Stimulated activated naive B cell treated with anti-CD40 and anti-IgM and Interleukin-4, amounts not matched to agents 10 μg/mL and 1 μg/mL and 100 μg/mL, for 72 hours (primary cell): ENCODE results near the gene TEX2.
"Not testable (repeated sequence)": the region's sequence is repeated elsewhere in the genome, so short reads cannot be mapped to it uniquely, and the experiment has no call there.

Experiments
- ATAC-seq, 2 donors: fragments of 150-1000 bp; cut with Tn5 transposase; replicated peaks; 2 replicates each; pipeline ENCODE4 v1.10.0; 2021; ENCODE audit warnings: moderate library complexity in 1 of 2
- DNase-seq: peaks from one replicate; pipeline ENCODE4 v3.0.0; 2021
- H3K27ac Mint-ChIP-seq: one replicate; pipeline ENCODE4 v1.8.0; 2022; ENCODE audit warnings: mild to moderate bottlenecking, mixed read lengths
- H3K27me3 Mint-ChIP-seq, 2 donors: one replicate each; pipeline ENCODE4 v1.8.0; 2022; ENCODE audit warnings: mixed read lengths in 2 of 2
- H3K36me3 Mint-ChIP-seq, 2 donors: one replicate each; pipeline ENCODE4 v1.8.0; 2022; ENCODE audit warnings: mixed read lengths in 2 of 2, mild to moderate bottlenecking in 1 of 2
- H3K4me1 Mint-ChIP-seq, 2 donors: one replicate each; pipeline ENCODE4 v1.8.0; 2022; ENCODE audit warnings: mixed read lengths in 2 of 2, mild to moderate bottlenecking in 1 of 2
- H3K4me3 Mint-ChIP-seq, 2 donors: one replicate each; pipeline ENCODE4 v1.8.0; 2022; ENCODE audit warnings: mild to moderate bottlenecking in 2 of 2, mixed read lengths in 2 of 2, moderate library complexity in 1 of 2
- H3K9me3 Mint-ChIP-seq, 2 donors: one replicate each; pipeline ENCODE4 v1.8.0; 2022; ENCODE audit warnings: mixed read lengths in 2 of 2, mild to moderate bottlenecking in 1 of 2

Gene TEX2

DNA sequence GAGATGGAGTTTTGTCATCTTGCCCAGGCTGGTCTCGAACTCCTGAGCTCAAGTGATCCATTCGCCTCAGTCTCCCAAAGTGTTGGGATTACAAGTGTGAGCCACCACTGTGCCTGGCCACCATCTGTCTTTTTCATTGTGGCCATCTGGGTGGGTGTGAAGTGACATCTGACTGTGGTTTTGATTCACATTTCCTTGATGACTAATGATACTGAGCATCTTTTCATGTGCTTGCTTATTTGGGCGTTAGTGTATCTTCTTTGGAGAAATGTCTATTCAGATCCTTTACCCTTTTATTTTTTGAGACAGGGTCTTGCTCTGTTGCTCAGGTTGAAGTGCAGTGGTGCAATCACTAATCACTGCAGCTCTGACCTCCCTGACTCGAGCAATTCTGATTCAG, 79.2 kb downstream of the TEX2 start:
- no peak overlapping the region for H3K4me3 Mint-ChIP-seq
- H3K9me3 Mint-ChIP-seq, result peaks cover 0 to 4% of the 10 kb centered on the region in 2 donors
- DNase-seq (no peak), ATAC-seq (peak in 1 of 2 donors; percentile 25)
- H3K27me3 Mint-ChIP-seq, result no peaks in the 10 kb centered on the region
- H3K36me3 Mint-ChIP-seq, result peaks cover 36 to 45% of the 10 kb centered on the region in 2 donors
- peaks cover 0 to 3% of the 10 kb centered on the region in 2 donors for H3K4me1 Mint-ChIP-seq
- H3K27ac Mint-ChIP-seq, result no peak overlapping the region

DNA sequence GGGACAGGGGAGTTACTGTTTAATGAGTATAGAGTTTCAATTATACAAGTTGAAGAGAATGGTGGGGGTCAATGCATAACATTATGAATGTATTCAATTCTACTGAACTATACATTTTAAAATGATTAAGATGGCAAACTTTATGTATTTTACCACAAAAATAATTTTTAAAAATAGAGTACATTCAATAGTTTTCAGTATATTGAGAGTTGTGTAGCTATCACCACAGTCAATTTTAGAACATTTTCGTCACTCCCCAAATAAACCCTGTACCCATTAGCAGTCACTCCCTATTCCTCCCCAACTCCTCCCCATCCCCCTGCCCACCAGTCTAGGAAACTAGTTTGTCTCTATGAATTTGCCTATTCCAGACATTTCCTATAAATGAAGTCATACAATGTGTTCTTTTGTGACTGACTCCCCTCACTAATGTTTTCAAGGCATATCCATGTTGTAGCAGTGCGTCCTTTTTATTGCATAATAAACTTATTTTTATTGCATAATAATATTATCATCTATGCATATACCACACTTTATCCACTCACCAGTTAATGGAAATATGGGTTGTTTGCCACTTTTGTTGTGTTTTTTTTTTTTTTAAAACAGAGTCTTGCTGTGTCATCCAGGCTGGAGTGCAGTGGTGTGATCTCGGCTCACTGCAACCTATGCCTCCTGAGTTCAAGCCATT, 80.6 kb downstream of the TEX2 start:
- H3K4me1 Mint-ChIP-seq, result peaks cover 0 to 3% of the 10 kb centered on the region in 2 donors
- peaks cover 32 to 48% of the 10 kb centered on the region in 2 donors for H3K36me3 Mint-ChIP-seq
- H3K27ac Mint-ChIP-seq, result no peak overlapping the region
- H3K9me3 Mint-ChIP-seq, result peaks cover 0 to 4% of the 10 kb centered on the region in 2 donors
- no peaks in the 10 kb centered on the region for H3K27me3 Mint-ChIP-seq
- DNase-seq, result no peak
- H3K4me3 Mint-ChIP-seq, result no peak overlapping the region
- no peak for ATAC-seq

DNA sequence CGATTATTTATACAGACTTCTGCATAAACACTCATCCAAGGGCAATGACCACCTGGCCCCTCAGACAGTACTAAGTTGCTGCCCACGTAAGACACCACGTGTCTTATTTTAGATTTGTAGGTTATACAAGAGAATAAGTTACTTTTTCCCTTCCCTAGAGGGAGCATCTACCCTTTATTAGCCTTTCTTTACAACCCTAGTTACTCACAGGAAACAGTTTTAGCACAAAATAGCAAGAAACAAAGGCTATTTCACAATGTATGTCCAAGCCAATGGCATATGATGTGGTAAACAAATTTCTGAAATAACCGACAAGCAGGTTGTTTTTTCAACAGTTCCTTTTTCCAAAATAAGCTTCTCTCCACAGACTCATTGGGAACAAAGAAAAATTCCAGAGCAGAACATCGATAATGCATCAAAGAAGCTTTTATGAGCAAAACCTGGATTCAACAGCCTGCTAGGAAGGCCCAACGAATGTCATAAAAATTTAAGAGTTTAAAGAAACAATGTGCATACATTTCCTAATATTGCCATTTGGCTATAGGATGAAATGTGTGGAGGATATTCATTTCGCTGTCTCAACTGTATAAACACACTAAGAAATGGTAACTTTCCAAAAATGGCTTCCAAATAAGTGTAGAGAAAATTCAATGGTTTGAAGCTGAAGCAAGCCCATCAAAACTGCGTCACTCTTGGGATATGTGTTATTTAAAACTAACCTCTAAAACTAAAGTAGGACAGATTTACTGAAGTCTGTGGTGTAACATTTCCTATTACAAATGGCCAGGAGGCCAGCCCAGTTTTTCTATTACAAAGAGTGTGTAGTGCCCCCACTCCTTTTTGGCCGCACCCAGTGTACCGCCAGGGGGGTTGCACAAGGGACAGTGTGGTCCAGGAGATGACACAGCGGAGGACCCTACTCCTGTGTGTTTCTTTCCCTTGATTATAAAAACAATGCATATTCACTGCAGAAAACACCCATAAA, 82.7 kb downstream of the TEX2 start:
- Mint-ChIP-seq H3K9me3 (peaks cover 0 to 4% of the 10 kb centered on the region in 2 donors), H3K4me3 (no peak overlapping the region), H3K27me3 (no peaks in the 10 kb centered on the region), H3K36me3 (peaks cover 25 to 44% of the 10 kb centered on the region in 2 donors), H3K27ac (no peak overlapping the region), H3K4me1 (peaks cover 0 to 3% of the 10 kb centered on the region in 2 donors)
- DNase-seq (no peak), ATAC-seq (no peak)

DNA sequence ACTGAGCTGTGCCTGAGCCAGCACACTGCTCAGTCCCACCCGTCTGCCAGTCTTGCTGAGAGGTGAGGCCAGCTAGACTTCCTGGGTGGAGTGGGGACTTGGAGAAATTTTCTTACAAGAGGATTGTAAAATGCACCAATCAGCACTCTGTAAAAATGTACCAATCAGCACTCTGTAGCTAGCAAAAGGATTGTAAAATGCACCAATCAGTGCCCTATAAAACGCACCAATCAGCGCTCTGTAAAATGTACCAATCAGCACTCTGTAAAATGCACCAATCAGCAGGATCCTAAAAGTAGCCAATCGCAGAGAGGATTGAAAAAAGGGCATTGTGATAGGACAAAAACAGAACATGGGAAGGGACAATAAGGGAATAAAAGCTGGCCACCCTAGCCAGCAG, 84.0 kb downstream of the TEX2 start:
- not testable (repeated sequence) for H3K9me3 Mint-ChIP-seq, H3K27me3 Mint-ChIP-seq, H3K4me1 Mint-ChIP-seq, DNase-seq, H3K27ac Mint-ChIP-seq, ATAC-seq, H3K4me3 Mint-ChIP-seq
- H3K36me3 Mint-ChIP-seq, result peaks cover 24 to 51% of the 10 kb centered on the region in 2 donors

DNA sequence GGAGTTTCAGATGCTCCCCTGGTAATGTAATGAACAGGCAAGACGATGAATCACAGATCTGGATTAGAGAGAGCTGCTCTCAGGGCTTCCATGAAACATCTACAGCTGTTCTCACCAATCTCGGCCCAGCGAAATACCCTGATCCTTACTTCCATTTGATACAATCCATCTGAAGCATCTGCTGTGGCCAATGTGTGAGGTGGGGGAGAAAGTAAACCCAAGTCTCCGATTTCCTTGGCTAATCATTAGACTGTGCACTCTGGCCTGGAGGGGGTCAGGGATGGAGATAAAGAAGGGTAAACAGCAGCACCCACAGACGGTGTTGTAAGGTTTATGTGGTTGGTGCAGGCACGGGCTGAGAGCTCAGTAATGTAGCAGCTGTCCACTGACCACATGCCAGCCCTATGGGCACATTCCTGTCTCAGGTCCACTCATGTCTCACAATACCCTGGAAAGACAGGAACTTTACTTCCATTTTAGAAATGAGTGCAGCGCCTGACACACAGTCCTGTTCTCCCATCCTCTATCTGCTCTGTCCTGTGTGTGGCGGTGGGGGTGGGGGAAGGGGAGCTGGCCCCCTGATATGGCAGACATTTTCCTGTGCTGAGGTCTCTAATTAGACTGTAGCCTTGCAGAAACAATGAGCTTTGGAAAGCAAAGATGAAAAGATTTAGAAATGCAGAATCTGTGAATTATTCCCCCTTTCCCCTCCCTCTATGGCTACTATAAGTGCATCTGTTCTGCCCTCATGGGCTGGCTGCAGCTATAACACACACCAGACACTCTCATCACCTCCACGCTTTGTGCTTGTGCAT, 84.8 kb downstream of the TEX2 start:
- Mint-ChIP-seq H3K27me3 (no peaks in the 10 kb centered on the region), H3K36me3 (peaks cover 27 to 51% of the 10 kb centered on the region in 2 donors), H3K4me3 (no peak overlapping the region), H3K4me1 (no peaks in the 10 kb centered on the region), H3K9me3 (peaks cover 0 to 4% of the 10 kb centered on the region in 2 donors), H3K27ac (no peak overlapping the region)
- ATAC-seq (no peak), DNase-seq (no peak)

DNA sequence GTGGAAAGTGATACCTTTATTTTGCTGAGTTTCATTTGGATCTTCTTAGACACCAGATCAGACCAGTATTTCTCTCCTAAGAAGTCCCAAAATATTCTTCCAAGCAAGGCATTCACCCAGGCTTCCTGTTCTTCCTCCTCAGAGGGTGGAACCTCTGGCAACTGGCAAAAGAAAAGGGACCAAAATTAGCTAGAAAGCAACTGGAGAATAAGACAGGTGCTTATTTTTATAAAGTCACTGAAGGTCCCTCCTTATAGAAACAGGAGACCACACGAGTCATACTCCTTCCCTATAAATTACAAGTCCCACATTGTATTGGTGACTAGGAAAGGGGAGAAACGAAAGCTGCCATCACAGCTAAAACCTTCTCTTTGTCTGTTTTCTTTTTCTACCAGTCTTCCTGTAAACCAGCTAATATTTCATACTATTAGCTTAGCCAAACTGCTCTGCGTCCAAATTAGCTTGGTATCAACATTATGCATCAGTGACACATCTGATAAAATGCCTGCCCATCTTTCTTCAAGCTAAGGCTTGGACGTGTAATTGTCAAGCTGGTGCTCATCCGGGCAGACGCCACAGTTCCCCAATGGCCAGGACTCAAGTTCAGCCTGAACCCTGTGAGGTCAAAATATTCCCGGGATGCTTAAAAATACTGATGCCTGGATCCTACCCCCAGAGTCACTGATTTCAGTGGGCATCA, 85.6 kb downstream of the TEX2 start:
- Mint-ChIP-seq H3K36me3 (peaks cover 26 to 52% of the 10 kb centered on the region in 2 donors), H3K27ac (no peak overlapping the region)
- ATAC-seq, result no peak

DNA sequence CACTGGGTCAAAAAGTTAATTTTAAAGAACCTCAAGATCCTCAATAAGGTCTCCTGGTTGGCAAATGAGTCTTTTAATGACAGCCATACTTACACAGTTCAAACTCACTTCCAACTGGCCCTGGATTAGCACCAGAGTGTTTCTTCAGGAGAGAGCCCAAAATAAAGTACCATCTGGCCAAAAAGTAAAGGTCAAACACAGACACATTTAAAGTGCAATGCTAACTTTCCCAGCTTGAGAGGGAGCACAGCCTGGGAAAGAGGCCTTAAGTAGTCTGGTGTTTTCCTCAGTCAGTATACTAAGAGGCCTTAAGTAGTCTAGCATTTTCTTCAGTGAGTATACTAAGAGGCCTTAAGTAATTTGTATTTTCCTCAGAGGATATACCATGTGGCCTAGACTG, 86.5 kb downstream of the TEX2 start:
- Mint-ChIP-seq H3K27ac (no peak overlapping the region), H3K4me3 (no peak overlapping the region), H3K36me3 (peaks cover 30 to 56% of the 10 kb centered on the region in 2 donors), H3K9me3 (peaks cover 0 to 4% of the 10 kb centered on the region in 2 donors), H3K4me1 (no peaks in the 10 kb centered on the region), H3K27me3 (no peaks in the 10 kb centered on the region)
- DNase-seq (no peak), ATAC-seq (no peak)

More for the DNA sequence above, 85.6 kb downstream of the TEX2 start:
- Mint-ChIP-seq H3K4me3 (no peak overlapping the region), H3K27me3 (no peaks in the 10 kb centered on the region), H3K9me3 (peaks cover 0 to 4% of the 10 kb centered on the region in 2 donors), H3K4me1 (no peaks in the 10 kb centered on the region)
- no peak for DNase-seq

DNA sequence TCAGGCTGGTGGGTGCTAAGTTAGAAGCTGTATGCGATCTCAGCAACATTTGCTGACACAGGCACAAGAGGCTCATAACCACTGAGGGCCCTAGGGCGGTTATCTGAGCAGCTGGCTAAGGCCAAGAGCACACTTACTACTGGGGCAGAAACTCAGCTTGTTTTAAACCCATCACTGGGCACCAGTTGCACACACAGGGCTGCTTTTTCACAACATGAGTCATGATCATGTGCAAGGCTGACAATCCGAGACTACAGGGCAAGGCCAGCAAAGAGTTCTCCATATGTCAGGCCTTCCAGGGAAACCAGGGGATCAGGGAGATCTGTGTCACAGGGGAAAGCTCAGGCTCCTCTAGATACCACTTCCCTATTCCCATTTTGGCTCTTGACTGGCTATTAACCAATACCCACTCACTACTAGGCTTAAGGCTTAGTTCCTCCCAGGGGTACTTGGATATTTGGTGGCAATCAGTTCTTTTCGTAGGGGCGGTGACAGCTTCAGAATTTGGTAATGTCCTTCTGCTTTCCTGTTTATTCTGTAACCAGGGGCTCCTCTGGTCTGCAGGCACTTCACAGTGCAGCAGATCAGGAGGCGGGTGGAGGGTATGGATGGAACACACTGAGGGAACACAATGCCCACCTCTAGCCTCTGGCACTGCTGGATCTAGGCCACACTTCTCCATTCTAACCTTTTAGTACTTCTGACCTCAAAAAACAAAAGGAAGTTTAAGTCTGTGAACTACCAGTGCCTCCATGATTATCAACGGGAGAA, 88.2 kb downstream of the TEX2 start:
- peaks cover 0 to 4% of the 10 kb centered on the region in 2 donors for H3K9me3 Mint-ChIP-seq
- no peak overlapping the region for H3K4me3 Mint-ChIP-seq
- H3K27ac Mint-ChIP-seq, result no peak overlapping the region
- DNase-seq (no peak), ATAC-seq (no peak)
- no peaks in the 10 kb centered on the region for H3K4me1 Mint-ChIP-seq
- no peaks in the 10 kb centered on the region for H3K27me3 Mint-ChIP-seq
- peaks cover 42 to 68% of the 10 kb centered on the region in 2 donors for H3K36me3 Mint-ChIP-seq

DNA sequence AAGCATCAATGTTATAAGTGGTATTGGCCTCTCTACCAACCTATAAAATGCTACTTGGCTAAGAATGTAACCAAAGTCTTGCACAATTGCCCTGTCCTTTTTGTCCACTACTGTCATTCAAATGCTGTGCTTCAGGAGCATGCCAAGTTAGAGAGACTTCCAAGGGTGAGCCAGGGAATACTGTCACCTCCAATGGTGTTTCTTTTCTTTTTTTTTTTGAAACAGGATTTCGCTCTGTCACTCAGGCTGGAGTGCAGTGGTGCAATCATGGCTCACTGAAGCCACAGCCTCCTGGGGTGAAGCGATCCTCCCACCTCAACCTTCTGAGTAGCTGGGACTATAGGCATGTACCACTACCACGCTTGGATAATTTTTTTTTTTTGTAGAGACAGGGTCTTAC, 89.4 kb downstream of the TEX2 start:
- no peak overlapping the region for H3K4me3 Mint-ChIP-seq
- ATAC-seq (no peak), DNase-seq (no peak)
- peak overlapping the region; percentile 56 for H3K27ac Mint-ChIP-seq
- H3K4me1 Mint-ChIP-seq, result no peaks in the 10 kb centered on the region
- no peaks in the 10 kb centered on the region for H3K27me3 Mint-ChIP-seq
- peaks cover 33 to 59% of the 10 kb centered on the region in 2 donors for H3K36me3 Mint-ChIP-seq
- H3K9me3 Mint-ChIP-seq, result no peaks in the 10 kb centered on the region

DNA sequence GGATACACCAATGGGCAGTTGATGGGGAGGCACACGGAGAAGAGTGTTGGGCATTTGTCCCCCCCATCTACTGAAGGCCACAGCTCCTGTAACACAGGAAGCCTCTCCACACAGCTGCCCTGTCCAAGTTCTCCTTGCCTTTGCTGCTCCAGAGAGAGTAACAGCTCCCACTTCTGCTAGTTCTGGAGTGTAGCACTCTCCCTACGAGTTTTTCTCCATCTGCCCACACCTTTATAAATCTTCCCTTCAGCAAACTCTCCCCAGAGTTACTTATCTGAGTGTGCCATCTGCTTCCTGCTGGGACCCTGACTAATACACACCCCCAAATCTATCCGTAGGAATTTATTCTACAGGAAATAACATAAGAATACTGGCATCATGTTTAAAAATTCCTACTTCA, 90.5 kb downstream of the TEX2 start:
- Mint-ChIP-seq H3K27ac (no peak overlapping the region), H3K36me3 (peaks cover 39 to 59% of the 10 kb centered on the region in 2 donors)
- no peak for ATAC-seq

DNA sequence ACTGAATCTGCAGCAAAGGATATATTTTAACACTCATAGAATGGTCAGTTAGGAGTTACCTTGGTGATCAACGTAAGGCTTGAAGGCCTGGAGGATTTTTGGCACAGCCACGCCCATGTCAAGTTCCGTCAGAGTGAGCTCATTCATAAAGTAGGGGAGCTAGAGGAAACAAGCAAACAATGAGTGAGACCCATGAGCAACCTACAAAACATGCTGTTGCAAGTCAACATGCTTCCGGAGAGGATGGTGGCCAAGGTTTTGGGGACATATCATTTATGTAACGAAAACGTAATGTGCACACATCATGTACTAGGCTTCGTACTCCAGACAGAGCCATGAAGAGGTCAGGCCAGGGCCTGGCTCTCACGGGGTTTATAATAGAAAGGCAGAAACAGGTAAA, 92.0 kb downstream of the TEX2 start:
- no peaks in the 10 kb centered on the region for H3K9me3 Mint-ChIP-seq
- peaks cover 2 to 7% of the 10 kb centered on the region in 2 donors for H3K4me1 Mint-ChIP-seq
- DNase-seq (no peak), ATAC-seq (no peak)
- H3K4me3 Mint-ChIP-seq, result no peak overlapping the region
- H3K36me3 Mint-ChIP-seq, result peaks cover 49 to 61% of the 10 kb centered on the region in 2 donors
- no peak overlapping the region for H3K27ac Mint-ChIP-seq
- H3K27me3 Mint-ChIP-seq, result no peaks in the 10 kb centered on the region

More for the DNA sequence above, 90.5 kb downstream of the TEX2 start:
- Mint-ChIP-seq H3K27me3 (no peaks in the 10 kb centered on the region), H3K9me3 (no peaks in the 10 kb centered on the region), H3K4me1 (peaks cover 2 to 5% of the 10 kb centered on the region in 2 donors), H3K4me3 (no peak overlapping the region)
- DNase-seq, result no peak

DNA sequence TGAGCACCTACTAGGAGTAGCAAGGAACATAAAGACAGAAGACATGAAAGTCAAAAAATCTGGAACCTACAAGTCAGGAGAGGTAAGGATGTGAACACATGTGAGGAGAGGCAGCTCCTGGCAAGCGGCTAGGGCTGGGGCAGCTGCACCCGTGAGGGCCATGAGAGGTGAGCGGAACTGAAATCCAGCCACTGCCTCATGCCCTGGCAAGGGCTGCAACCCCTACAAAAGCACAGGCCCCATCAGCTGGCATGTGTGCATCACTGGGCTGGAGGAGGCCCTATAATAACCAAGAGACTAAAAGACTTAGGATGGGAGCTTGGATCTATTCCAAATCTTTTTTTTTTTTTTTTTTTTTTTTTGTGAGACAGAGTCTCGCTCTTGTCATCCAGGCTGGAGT, 92.8 kb downstream of the TEX2 start:
- Mint-ChIP-seq H3K27ac (no peak overlapping the region), H3K36me3 (peaks cover 44 to 62% of the 10 kb centered on the region in 2 donors), H3K4me1 (peaks cover 2 to 7% of the 10 kb centered on the region in 2 donors), H3K4me3 (no peak overlapping the region), H3K27me3 (no peaks in the 10 kb centered on the region), H3K9me3 (no peaks in the 10 kb centered on the region)
- DNase-seq (no peak), ATAC-seq (no peak)

DNA sequence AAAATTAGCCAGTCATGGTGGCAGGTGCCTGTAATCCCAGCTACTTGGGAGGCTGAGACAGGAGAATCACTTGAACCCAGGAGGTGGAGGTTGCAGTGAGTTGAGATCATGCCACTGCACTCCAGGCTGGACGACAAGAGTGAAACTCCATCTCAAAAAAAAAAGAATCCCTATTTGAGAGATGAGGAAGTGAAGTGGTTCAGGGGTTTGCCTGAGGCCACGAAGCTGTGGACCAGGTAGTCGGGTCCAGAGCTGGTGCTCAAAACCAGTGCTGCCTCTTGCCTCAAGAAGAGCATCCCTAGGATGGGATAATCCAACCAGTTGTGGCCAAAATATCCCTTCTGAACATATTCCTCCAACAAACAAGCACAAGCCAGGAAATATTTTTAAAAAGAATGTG, 95.4 kb downstream of the TEX2 start:
- not testable (repeated sequence) for H3K4me3 Mint-ChIP-seq, DNase-seq, H3K27me3 Mint-ChIP-seq, H3K4me1 Mint-ChIP-seq, H3K9me3 Mint-ChIP-seq
- Mint-ChIP-seq H3K36me3 (peaks cover 39 to 63% of the 10 kb centered on the region in 2 donors), H3K27ac (peak overlapping the region; percentile 67)
- ATAC-seq, result peak; percentile 65 to 85
